GM10266 (cell line): ENCODE data around the gene RBPMS2.
A peak's percentile ranks its signal among the peaks of the same experiment; 100 is the strongest.

Source experiments
- DNase-seq: peaks from one replicate; pipeline ENCODE4 v3.0.0; 2012; ENCODE audit errors: extremely low spot score
- TF ChIP-seq, protein P1 (sequence below): IDR thresholded peaks from 2 replicates; pipeline ENCODE4 v1.5.1; 2012; ENCODE audit warnings: mild to moderate bottlenecking, low read depth; ENCODE audit not compliant: control insufficient read depth, insufficient read depth; ENCODE audit errors: missing control alignments

RBPMS2 gene

GRCh38 chr15:64731012-64731804, 44.2 kb downstream of the RBPMS2 start:
- TF ChIP-seq, protein P1, sequence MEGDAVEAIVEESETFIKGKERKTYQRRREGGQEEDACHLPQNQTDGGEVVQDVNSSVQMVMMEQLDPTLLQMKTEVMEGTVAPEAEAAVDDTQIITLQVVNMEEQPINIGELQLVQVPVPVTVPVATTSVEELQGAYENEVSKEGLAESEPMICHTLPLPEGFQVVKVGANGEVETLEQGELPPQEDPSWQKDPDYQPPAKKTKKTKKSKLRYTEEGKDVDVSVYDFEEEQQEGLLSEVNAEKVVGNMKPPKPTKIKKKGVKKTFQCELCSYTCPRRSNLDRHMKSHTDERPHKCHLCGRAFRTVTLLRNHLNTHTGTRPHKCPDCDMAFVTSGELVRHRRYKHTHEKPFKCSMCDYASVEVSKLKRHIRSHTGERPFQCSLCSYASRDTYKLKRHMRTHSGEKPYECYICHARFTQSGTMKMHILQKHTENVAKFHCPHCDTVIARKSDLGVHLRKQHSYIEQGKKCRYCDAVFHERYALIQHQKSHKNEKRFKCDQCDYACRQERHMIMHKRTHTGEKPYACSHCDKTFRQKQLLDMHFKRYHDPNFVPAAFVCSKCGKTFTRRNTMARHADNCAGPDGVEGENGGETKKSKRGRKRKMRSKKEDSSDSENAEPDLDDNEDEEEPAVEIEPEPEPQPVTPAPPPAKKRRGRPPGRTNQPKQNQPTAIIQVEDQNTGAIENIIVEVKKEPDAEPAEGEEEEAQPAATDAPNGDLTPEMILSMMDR = peak; percentile 80
- peak; percentile 75 for DNase-seq

DNA sequence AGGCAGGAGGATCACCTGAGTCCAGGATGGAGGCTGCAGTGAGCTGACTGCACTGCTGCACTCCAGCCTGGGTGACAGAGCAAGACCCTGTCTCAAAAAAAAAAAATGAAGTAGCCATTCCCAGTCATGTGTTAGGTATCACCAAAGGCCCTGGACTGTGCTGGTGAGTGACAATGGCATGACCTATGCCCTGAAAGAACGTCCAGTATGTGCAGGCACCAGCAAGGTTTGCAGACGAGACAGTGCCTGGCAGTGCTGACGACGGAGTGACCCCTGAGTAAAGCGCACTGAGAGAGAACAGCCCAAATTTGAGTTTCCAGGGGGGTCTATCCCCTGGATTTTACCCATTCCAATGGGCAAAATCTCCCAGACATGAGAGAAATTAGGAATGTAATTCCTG, 45.2 kb downstream of the RBPMS2 start:
- TF ChIP-seq, protein P1 = no peak
- no peak for DNase-seq

GRCh38 chr15:64720188-64720587, 55.2 kb downstream of the RBPMS2 start:
- TF ChIP-seq, protein P1 = no peak
- DNase-seq = no peak

DNA sequence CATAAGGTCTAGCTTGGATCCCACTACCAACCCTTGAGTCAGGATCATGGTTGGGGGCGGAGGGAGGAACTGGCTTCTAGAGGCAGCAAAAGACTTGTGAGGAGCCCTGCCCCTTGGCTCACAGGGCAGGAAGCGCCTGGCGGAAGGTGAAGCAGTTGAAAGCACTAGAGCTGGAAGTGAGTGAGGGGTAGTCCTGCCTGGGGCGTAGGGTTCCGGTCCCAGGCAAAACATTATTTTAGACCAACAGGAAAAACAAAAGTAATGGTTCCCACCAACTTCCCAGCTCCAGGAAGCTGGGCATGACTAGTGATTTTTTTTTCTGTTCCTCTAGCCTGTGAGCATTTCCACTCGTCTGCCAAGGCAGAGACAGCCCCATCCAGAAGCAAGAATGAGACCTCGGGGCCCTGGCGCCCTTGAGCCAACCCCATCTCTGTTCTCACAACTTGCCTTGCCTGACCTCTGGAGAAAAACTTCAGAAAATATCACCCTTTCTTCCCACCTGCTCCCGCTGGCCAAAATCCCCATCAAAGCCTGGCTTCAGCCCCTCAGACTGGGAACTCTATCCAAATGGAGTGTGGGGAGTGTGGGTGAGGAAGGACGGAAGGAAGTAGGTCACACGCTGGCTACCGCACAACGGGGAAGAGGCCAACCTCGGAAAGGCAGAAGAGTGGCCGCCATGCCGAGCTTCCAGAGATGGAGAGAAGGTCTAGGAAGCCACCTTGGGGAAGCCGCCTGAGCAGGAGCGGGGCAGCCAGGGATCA, 57.5 kb downstream of the RBPMS2 start:
- TF ChIP-seq, protein P1 = no peak
- no peak for DNase-seq

- TF ChIP-seq, protein P1 = no peak
- no peak for DNase-seq
Observed at GRCh38 chr15:64717130-64717529, 58.3 kb downstream of the RBPMS2 start.

DNA sequence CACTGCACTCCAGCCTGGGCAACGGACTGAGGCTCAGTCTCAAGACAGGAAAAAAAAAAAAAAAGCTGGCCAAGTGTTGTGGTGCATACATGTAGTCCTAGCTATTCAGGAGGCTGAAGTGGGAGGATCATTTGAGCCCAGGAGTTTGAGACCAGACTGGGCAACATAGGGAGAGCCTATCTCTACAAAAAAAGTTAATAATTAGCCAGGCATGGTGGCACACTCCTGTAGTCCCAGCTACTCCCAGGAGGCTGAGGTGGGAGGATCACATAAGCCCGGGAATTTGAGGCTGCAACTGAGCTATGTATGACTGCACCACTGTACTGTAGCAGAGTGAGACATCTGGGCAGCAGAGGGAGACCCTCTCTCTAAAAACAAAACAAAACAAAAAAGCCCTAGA, 58.9 kb downstream of the RBPMS2 start:
- no peak for DNase-seq
- TF ChIP-seq, protein P1 = no peak

- TF ChIP-seq, protein P1 = no peak
Observed at GRCh38 chr15:64713592-64713991, 61.8 kb downstream of the RBPMS2 start.

More at GRCh38 chr15:64713592-64713991, 61.8 kb downstream of the RBPMS2 start:
- no peak for DNase-seq
